ENCODE data around the gene RHOBTB3. TPM values are rescaled to one million over a fixed set of nuclear protein-coding genes. Genes with fewer than 3 reads are reported as not detected.

RHOBTB3 gene
- total and polyA plus RNA-seq, 12 donors = 15.0 to 124 (median 90.4) TPM

- H3K27me3 ChIP-seq = no peaks in the 10 kb centered on the region
- peak overlapping the region in 2 of 10 donors; percentile 32 to 60 for H3K27ac ChIP-seq
- H3K4me1 ChIP-seq = peaks cover 7 to 44% (median 24%) of the 10 kb centered on the region in 9 donors
- no peaks in the 10 kb centered on the region for H3K9me3 ChIP-seq
- peaks cover 0 to 52% (median 10%) of the 10 kb centered on the region in 9 donors for H3K36me3 ChIP-seq
- TF ChIP-seq CTCF (IDR thresholded peaks at IDR 0.05) = no peak
- peak in 4 of 8 donors; percentile 28 to 50 (median 44) for ATAC-seq
- H3K4me3 ChIP-seq = no peak overlapping the region
- WGBS, 2 donors = 39 to 46% methylated on average over 2 of the region's 2 CpGs
- intact Hi-C loops (cut with DNase I) = no loop called here
- DNase-seq = no peak
Observed at GRCh38 chr5:95759634-95760033, 28.5 kb downstream of the RHOBTB3 start.

GRCh38 chr5:95760273-95761191 lies 29.4 kb downstream of the RHOBTB3 start:
- Histone ChIP-seq H3K4me1 (peaks cover 7 to 44% (median 24%) of the 10 kb centered on the region in 9 donors), H3K27ac (peak overlapping the region in 5 of 10 donors; percentile 2 to 60 (median 32)), H3K4me3 (peak overlapping the region in 3 of 10 donors; percentile 0 to 25 (median 15)), H3K27me3 (no peaks in the 10 kb centered on the region), H3K9me3 (no peaks in the 10 kb centered on the region), H3K36me3 (peaks cover 0 to 52% (median 9%) of the 10 kb centered on the region in 9 donors)
- no peak for DNase-seq
- WGBS, 2 donors = 68% methylated on average over 3 of the region's 3 CpGs
- no peak for TF ChIP-seq CTCF (IDR thresholded peaks at IDR 0.05)
- intact Hi-C loops (cut with DNase I) = no loop called here
- peak in 7 of 8 donors; percentile 33 to 73 (median 53) for ATAC-seq

- H3K4me1 ChIP-seq = peaks cover 7 to 44% (median 24%) of the 10 kb centered on the region in 9 donors
- peak overlapping the region in 1 of 10 donors; percentile 24 for H3K27ac ChIP-seq
- no peak for TF ChIP-seq CTCF (IDR thresholded peaks at IDR 0.05)
- ATAC-seq (no peak), DNase-seq (no peak)
- H3K9me3 ChIP-seq = no peaks in the 10 kb centered on the region
- no peak overlapping the region for H3K4me3 ChIP-seq
- no peaks in the 10 kb centered on the region for H3K27me3 ChIP-seq
- intact Hi-C loops (cut with DNase I) = no loop called here
- H3K36me3 ChIP-seq = peaks cover 0 to 54% (median 0%) of the 10 kb centered on the region in 9 donors
- 83 to 89% methylated on average over 1 of the region's 1 CpG for WGBS, 2 donors
Observed at GRCh38 chr5:95761771-95762651, 30.9 kb downstream of the RHOBTB3 start.

- DNase-seq (no peak), ATAC-seq (no peak)
- intact Hi-C loops (cut with DNase I) = no loop called here
- 75 to 81% methylated on average over 5 of the region's 5 CpGs for WGBS, 2 donors
- Histone ChIP-seq H3K27ac (no peak overlapping the region), H3K4me3 (no peak overlapping the region), H3K27me3 (no peaks in the 10 kb centered on the region), H3K9me3 (no peaks in the 10 kb centered on the region), H3K36me3 (peaks cover 0 to 53% (median 0%) of the 10 kb centered on the region in 9 donors), H3K4me1 (peaks cover 7 to 44% (median 24%) of the 10 kb centered on the region in 9 donors)
- TF ChIP-seq CTCF (IDR thresholded peaks at IDR 0.05) = no peak
Observed at GRCh38 chr5:95762652-95763041, 31.5 kb downstream of the RHOBTB3 start.
